Measurements from ENCODE around the gene TET2.
A peak's percentile ranks its signal among the peaks of the same experiment; 100 is the strongest.

TET2 gene

GRCh38 chr4:105146276-105147015 lies at the start of gene TET2:
TET2 (plus strand) TSS chr4:105146876; CDS start chr4:105233943, 87,067 bp downstream.
- H3K36me3 Mint-ChIP-seq = no peaks in the 10 kb centered on the region
- peak within 1 kb of the TSS; percentile 99 for H3K27ac Mint-ChIP-seq
- H3K27me3 Mint-ChIP-seq = no peaks in the 10 kb centered on the region
- peak; percentile 93 for ATAC-seq
- H3K4me1 Mint-ChIP-seq = peaks cover 54% of the 10 kb centered on the region
- H3K9me3 Mint-ChIP-seq = no peaks in the 10 kb centered on the region
- peak within 1 kb of the TSS; percentile 89 for H3K4me3 Mint-ChIP-seq

- H3K9me3 Mint-ChIP-seq = peaks cover 3% of the 10 kb centered on the region
- H3K27me3 Mint-ChIP-seq = no peaks in the 10 kb centered on the region
- no peaks in the 10 kb centered on the region for H3K4me1 Mint-ChIP-seq
- ATAC-seq = no peak
- H3K27ac Mint-ChIP-seq = no peak overlapping the region
- no peak overlapping the region for H3K4me3 Mint-ChIP-seq
- H3K36me3 Mint-ChIP-seq = no peaks in the 10 kb centered on the region
These were observed 44.7 kb upstream of the TET2 start for GRCh38 chr4:105102016-105102415.

GRCh38 chr4:105106426-105106825 lies 40.2 kb upstream of the TET2 start:
- no peak for ATAC-seq
- H3K27ac Mint-ChIP-seq = no peak overlapping the region
- no peak overlapping the region for H3K4me3 Mint-ChIP-seq
- H3K9me3 Mint-ChIP-seq = no peaks in the 10 kb centered on the region
- H3K36me3 Mint-ChIP-seq = no peaks in the 10 kb centered on the region
- H3K4me1 Mint-ChIP-seq = no peaks in the 10 kb centered on the region
- H3K27me3 Mint-ChIP-seq = no peaks in the 10 kb centered on the region

- no peak overlapping the region for H3K4me3 Mint-ChIP-seq
- H3K36me3 Mint-ChIP-seq = no peaks in the 10 kb centered on the region
- no peak for ATAC-seq
- H3K4me1 Mint-ChIP-seq = no peaks in the 10 kb centered on the region
- H3K27ac Mint-ChIP-seq = no peak overlapping the region
- no peaks in the 10 kb centered on the region for H3K27me3 Mint-ChIP-seq
- H3K9me3 Mint-ChIP-seq = no peaks in the 10 kb centered on the region
These were observed 39.4 kb upstream of the TET2 start for GRCh38 chr4:105107095-105107856.

- H3K27me3 Mint-ChIP-seq = no peaks in the 10 kb centered on the region
- ATAC-seq = no peak
- no peak overlapping the region for H3K4me3 Mint-ChIP-seq
- H3K27ac Mint-ChIP-seq = no peak overlapping the region
- peaks cover 6% of the 10 kb centered on the region for H3K4me1 Mint-ChIP-seq
- H3K36me3 Mint-ChIP-seq = no peaks in the 10 kb centered on the region
- H3K9me3 Mint-ChIP-seq = no peaks in the 10 kb centered on the region
These were observed 37.7 kb upstream of the TET2 start for GRCh38 chr4:105108971-105109370.

- H3K27me3 Mint-ChIP-seq = no peaks in the 10 kb centered on the region
- no peak overlapping the region for H3K27ac Mint-ChIP-seq
- H3K4me1 Mint-ChIP-seq = peaks cover 6% of the 10 kb centered on the region
- no peaks in the 10 kb centered on the region for H3K9me3 Mint-ChIP-seq
- no peak for ATAC-seq
- H3K4me3 Mint-ChIP-seq = no peak overlapping the region
- no peaks in the 10 kb centered on the region for H3K36me3 Mint-ChIP-seq
These were observed 34.4 kb upstream of the TET2 start for GRCh38 chr4:105112274-105112673.

GRCh38 chr4:105113800-105114199 lies 32.9 kb upstream of the TET2 start:
- Mint-ChIP-seq H3K27ac (no peak overlapping the region), H3K27me3 (no peaks in the 10 kb centered on the region), H3K4me1 (peaks cover 6% of the 10 kb centered on the region), H3K4me3 (no peak overlapping the region), H3K36me3 (no peaks in the 10 kb centered on the region), H3K9me3 (no peaks in the 10 kb centered on the region)
- no peak for ATAC-seq

GRCh38 chr4:105116616-105117319 lies 29.9 kb upstream of the TET2 start:
- H3K9me3 Mint-ChIP-seq = no peaks in the 10 kb centered on the region
- H3K4me3 Mint-ChIP-seq = no peak overlapping the region
- peaks cover 6% of the 10 kb centered on the region for H3K4me1 Mint-ChIP-seq
- no peaks in the 10 kb centered on the region for H3K27me3 Mint-ChIP-seq
- ATAC-seq = no peak
- H3K27ac Mint-ChIP-seq = no peak overlapping the region
- no peaks in the 10 kb centered on the region for H3K36me3 Mint-ChIP-seq

- Mint-ChIP-seq H3K27ac (no peak overlapping the region), H3K4me1 (no peaks in the 10 kb centered on the region), H3K36me3 (no peaks in the 10 kb centered on the region), H3K27me3 (no peaks in the 10 kb centered on the region), H3K9me3 (no peaks in the 10 kb centered on the region), H3K4me3 (no peak overlapping the region)
- no peak for ATAC-seq
These were observed 27.3 kb upstream of the TET2 start for GRCh38 chr4:105119356-105119755.

- Mint-ChIP-seq H3K27ac (no peak overlapping the region), H3K4me1 (no peaks in the 10 kb centered on the region), H3K27me3 (no peaks in the 10 kb centered on the region), H3K4me3 (no peak overlapping the region), H3K36me3 (no peaks in the 10 kb centered on the region), H3K9me3 (no peaks in the 10 kb centered on the region)
- no peak for ATAC-seq
These were observed 26.1 kb upstream of the TET2 start for GRCh38 chr4:105120626-105121025.

- Mint-ChIP-seq H3K27ac (no peak overlapping the region), H3K36me3 (no peaks in the 10 kb centered on the region), H3K27me3 (no peaks in the 10 kb centered on the region), H3K4me3 (no peak overlapping the region), H3K4me1 (no peaks in the 10 kb centered on the region), H3K9me3 (no peaks in the 10 kb centered on the region)
- no peak for ATAC-seq
These were observed 24.3 kb upstream of the TET2 start for GRCh38 chr4:105122350-105122749.

GRCh38 chr4:105126311-105127169 lies 20.1 kb upstream of the TET2 start:
- no peak for ATAC-seq
- Mint-ChIP-seq H3K4me1 (no peaks in the 10 kb centered on the region), H3K27ac (no peak overlapping the region), H3K4me3 (no peak overlapping the region), H3K36me3 (no peaks in the 10 kb centered on the region), H3K27me3 (no peaks in the 10 kb centered on the region), H3K9me3 (no peaks in the 10 kb centered on the region)

- Mint-ChIP-seq H3K4me1 (no peaks in the 10 kb centered on the region), H3K4me3 (no peak overlapping the region), H3K27me3 (no peaks in the 10 kb centered on the region), H3K9me3 (no peaks in the 10 kb centered on the region), H3K36me3 (no peaks in the 10 kb centered on the region), H3K27ac (no peak overlapping the region)
- ATAC-seq = no peak
These were observed 19.6 kb upstream of the TET2 start for GRCh38 chr4:105127170-105127445.

- H3K36me3 Mint-ChIP-seq = no peaks in the 10 kb centered on the region
- H3K4me3 Mint-ChIP-seq = no peak overlapping the region
- ATAC-seq = no peak
- no peaks in the 10 kb centered on the region for H3K27me3 Mint-ChIP-seq
- H3K4me1 Mint-ChIP-seq = no peaks in the 10 kb centered on the region
- H3K27ac Mint-ChIP-seq = no peak overlapping the region
- no peaks in the 10 kb centered on the region for H3K9me3 Mint-ChIP-seq
These were observed 18.5 kb upstream of the TET2 start for GRCh38 chr4:105128208-105128607.

Data from stimulated activated memory B cell treated with anti-CD40 and anti-IgM and Interleukin-4, amounts not matched to agents 10 μg/mL and 1 μg/mL and 100 μg/mL, for 72 hours (primary cell).